Spleen (tissue), 11 donors: ENCODE data around the gene DDR1. TPM values are rescaled to one million over a fixed set of nuclear protein-coding genes. Genes with fewer than 3 reads are reported as not detected.
"Not testable (repeated sequence)": the region's sequence is repeated elsewhere in the genome, so short reads cannot be mapped to it uniquely, and the experiment has no call there.

Source experiments
- DNase-seq: peaks from one replicate; pipeline ENCODE4 v3.0.0-alpha.2; 2020
- H3K27ac ChIP-seq, 8 donors: fragments of 200-600 bp; sonication (generic) in 7 of 8; 1 replicate in 4 of 8; 2 replicates in 4 of 8; pipeline versions ENCODE4 v1.5.0 to v1.8.0; 2016 to 2021; ENCODE audit warnings: inconsistent platforms in 4 of 8, mild to moderate bottlenecking in 4 of 8, moderate library complexity in 1 of 8
- H3K27me3 ChIP-seq, 7 donors: fragments of 200-600 bp; sonication (generic) in 6 of 7; replicated peaks in 1 of 7; 1 replicate in 4 of 7; 2 replicates in 3 of 7; pipeline versions ENCODE4 v1.5.0 to v1.8.0; 2016 to 2021; ENCODE audit warnings: inconsistent platforms in 3 of 7, mild to moderate bottlenecking in 1 of 7
- H3K36me3 ChIP-seq, 6 donors: fragments of 200-600 bp; sonication (generic) in 5 of 6; 1 replicate in 4 of 6; 2 replicates in 2 of 6; pipeline versions ENCODE4 v1.5.0 to v1.8.0; 2016 to 2021; ENCODE audit warnings: inconsistent platforms in 2 of 6
- H3K4me1 ChIP-seq, 6 donors: fragments of 200-600 bp; sonication (generic) in 5 of 6; 1 replicate in 3 of 6; 2 replicates in 3 of 6; pipeline versions ENCODE4 v1.5.0 to v1.8.0; 2016 to 2021; ENCODE audit warnings: inconsistent platforms in 3 of 6
- H3K4me3 ChIP-seq, 8 donors: fragments of 200-600 bp; sonication (generic) in 7 of 8; 1 replicate in 4 of 8; 2 replicates in 4 of 8; pipeline versions ENCODE4 v1.5.0 to v1.8.0; 2016 to 2021; ENCODE audit warnings: inconsistent platforms in 4 of 8, mild to moderate bottlenecking in 4 of 8, moderate library complexity in 2 of 8
- H3K9me3 ChIP-seq, 8 donors: fragments of 200-600 bp; sonication (generic) in 7 of 8; 1 replicate in 4 of 8; 2 replicates in 4 of 8; pipeline versions ENCODE4 v1.5.0 to v1.8.0; 2016 to 2021; ENCODE audit warnings: inconsistent platforms in 4 of 8
- CTCF ChIP-seq, 11 experiments: fragments of 200-600 bp in 7 of 11; fragments of 450-650 bp in 4 of 11; sonication (generic) in 4 of 11; IDR thresholded peaks in 8 of 11; conservative IDR thresholded peaks in 3 of 11; 1 replicate in 7 of 11; 2 replicates in 4 of 11; pipeline versions ENCODE4 v1.4.0 to v1.8.0; 2016 to 2021; ENCODE audit warnings: antibody characterized with exemption in 11 of 11, inconsistent platforms in 4 of 11, mild to moderate bottlenecking in 1 of 11
- POLR2A ChIP-seq, 3 donors: fragments of 450-650 bp; IDR thresholded peaks; one replicate each; pipeline ENCODE4 v1.5.1; 2017; ENCODE audit warnings: antibody characterized with exemption in 3 of 3, mild to moderate bottlenecking in 1 of 3
- POLR2AphosphoS5 ChIP-seq, 3 donors: sonication (generic); formaldehyde crosslinking; IDR thresholded peaks; one replicate each; pipeline ENCODE4 v1.5.1; 2017; ENCODE audit warnings: antibody characterized with exemption in 3 of 3
- WGBS, 5 donors: extraction: QIAGEN DNeasy Blood & Tissue Kit in 3 of 5; methylation state at CpG; one replicate each; pipeline versions ENCODE4 v1.1.5 to v1.1.7; 2013 to 2018; 5-methylcytosine and 5-hydroxymethylcytosine counted together
- intact Hi-C: fragments of 100-400 bp; cut with DNase I; formaldehyde crosslinking; loops from one replicate; pipeline ENCODE4 v1.15.0; 2023; ENCODE audit warnings: low total_unique reads
- polyA plus RNA-seq, 3 donors: library from polyadenylated mRNA; stranded (reverse); fragments of 200-250 nt; gene quantifications; one replicate each; pipeline ENCODE4 v1.2.1, GENCODE V29; 2013
- total RNA-seq, 7 donors: library from RNA; depleted of rRNA in 3 of 7; stranded (reverse); fragments of >200 nt in 3 of 7; fragmentation: NEBNext Ultra II Directional in 4 of 7; extraction: Animal tissue kit (Norgen Biotek cat#: 25700) in 4 of 7; gene quantifications; one replicate each; pipeline versions ENCODE4 v1.1.0 to v1.2.1, GENCODE V29; 2016 to 2021
- donor health status: healthy with polysubstance abuse.
- donor health status: DM: no; HTN: no; CAD: no; lungs with moderate emphysema.
- donor health status: DM: no; HTN: no; CAD: no.
- donor health status: Bipolar disorder and iron deficiency.
- donor health status: healthy.
- donor health status: DM: no; HTN: no; CAD: no.
- donor health status: DM: yes; HTN: yes; CAD: no.

The DDR1 gene
- total and polyA plus RNA-seq, 10 donors: 5.0 to 37.1 (median 17.4) TPM

DNA sequence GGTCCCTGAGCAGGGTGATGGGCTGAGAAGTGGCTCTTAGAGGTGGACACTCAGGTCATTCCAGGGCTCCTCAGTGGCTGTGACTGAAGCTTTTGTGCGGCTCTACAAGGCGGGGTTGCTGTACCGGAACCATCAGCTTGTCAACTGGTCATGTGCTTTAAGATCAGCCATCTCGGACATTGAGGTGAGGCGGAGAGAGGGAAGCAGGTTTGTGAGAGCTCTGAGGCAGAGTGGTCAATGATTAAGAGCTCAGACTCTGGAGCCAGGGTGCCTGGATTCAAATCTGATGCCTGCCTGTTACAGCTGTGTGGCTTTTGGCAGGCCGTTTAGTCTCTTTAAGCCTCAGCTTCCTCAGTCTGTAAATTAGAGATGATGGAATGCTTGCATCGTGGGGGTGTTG lies 32.7 kb downstream of the DDR1 start:
- Histone ChIP-seq H3K27me3 (no peaks in the 10 kb centered on the region), H3K4me1 (peaks cover 18 to 43% (median 27%) of the 10 kb centered on the region in 6 donors), H3K4me3 (no peak overlapping the region), H3K36me3 (peaks cover 3 to 72% (median 52%) of the 10 kb centered on the region in 6 donors), H3K9me3 (no peaks in the 10 kb centered on the region), H3K27ac (no peak overlapping the region)
- DNase-seq: no peak
- intact Hi-C loops: loop anchor here (5.0 kb wide), 1 partner anchor 145 kb away; no protein-coding TSS in a partner anchor
- no peak for TF ChIP-seq CTCF (IDR thresholded peaks at IDR 0.05 in 8 of 11, conservative IDR thresholded peaks at IDR 0.05 in 3 of 11)
- no peak for TF ChIP-seq POLR2A (IDR thresholded peaks at IDR 0.05)
- no peak for TF ChIP-seq POLR2AphosphoS5 (IDR thresholded peaks at IDR 0.05)
- WGBS, 5 donors: 92 to 99% (median 94%) methylated on average over 7 of the region's 7 CpGs

GRCh38 chr6:30917487-30917886 lies 33.2 kb downstream of the DDR1 start:
- Histone ChIP-seq H3K36me3 (peaks cover 3 to 72% (median 52%) of the 10 kb centered on the region in 6 donors), H3K27ac (no peak overlapping the region), H3K27me3 (no peaks in the 10 kb centered on the region), H3K9me3 (no peaks in the 10 kb centered on the region), H3K4me1 (peaks cover 18 to 43% (median 27%) of the 10 kb centered on the region in 6 donors), H3K4me3 (no peak overlapping the region)
- intact Hi-C loops: loop anchor here (5.0 kb wide), 1 partner anchor 145 kb away; no protein-coding TSS in a partner anchor
- no peak for DNase-seq
- 92 to 94% (median 93%) methylated on average over 8 of the region's 8 CpGs for WGBS, 5 donors
- TF ChIP-seq POLR2A (IDR thresholded peaks at IDR 0.05) (no peak), CTCF (IDR thresholded peaks at IDR 0.05 in 8 of 11, conservative IDR thresholded peaks at IDR 0.05 in 3 of 11) (no peak), POLR2AphosphoS5 (IDR thresholded peaks at IDR 0.05) (no peak)

DNA sequence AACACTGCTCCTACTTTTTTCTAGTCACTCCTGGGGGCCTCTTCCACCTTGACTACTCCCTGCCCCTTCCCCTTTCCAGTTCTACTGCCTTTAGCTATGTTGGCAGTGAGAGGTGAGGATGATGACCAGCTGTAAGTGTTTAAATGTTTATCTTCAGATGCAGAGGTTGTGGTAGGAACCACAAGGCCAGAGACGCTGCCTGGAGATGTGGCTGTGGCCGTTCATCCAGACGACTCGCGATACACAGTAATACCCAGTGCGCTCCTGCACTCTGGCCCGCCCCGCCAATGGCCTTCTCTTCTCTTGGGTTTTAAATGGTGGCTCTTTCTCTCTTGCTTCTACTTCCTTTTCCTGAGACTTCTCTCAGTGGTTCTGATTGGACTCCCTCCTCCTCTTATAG lies 34.4 kb downstream of the DDR1 start:
- no peak for TF ChIP-seq CTCF (IDR thresholded peaks at IDR 0.05 in 8 of 11, conservative IDR thresholded peaks at IDR 0.05 in 3 of 11)
- TF ChIP-seq POLR2A (IDR thresholded peaks at IDR 0.05): no peak
- TF ChIP-seq POLR2AphosphoS5 (IDR thresholded peaks at IDR 0.05): no peak
- no peak for DNase-seq
- Histone ChIP-seq H3K36me3 (peaks cover 3 to 75% (median 64%) of the 10 kb centered on the region in 6 donors), H3K4me3 (no peak overlapping the region), H3K9me3 (no peaks in the 10 kb centered on the region), H3K27ac (no peak overlapping the region), H3K27me3 (no peaks in the 10 kb centered on the region), H3K4me1 (peaks cover 13 to 34% (median 22%) of the 10 kb centered on the region in 6 donors)
- intact Hi-C loops: loop anchor here (5.0 kb wide), 1 partner anchor 144 kb away; no protein-coding TSS in a partner anchor
- WGBS, 5 donors: 82 to 94% (median 87%) methylated on average over 8 of the region's 8 CpGs

DNA sequence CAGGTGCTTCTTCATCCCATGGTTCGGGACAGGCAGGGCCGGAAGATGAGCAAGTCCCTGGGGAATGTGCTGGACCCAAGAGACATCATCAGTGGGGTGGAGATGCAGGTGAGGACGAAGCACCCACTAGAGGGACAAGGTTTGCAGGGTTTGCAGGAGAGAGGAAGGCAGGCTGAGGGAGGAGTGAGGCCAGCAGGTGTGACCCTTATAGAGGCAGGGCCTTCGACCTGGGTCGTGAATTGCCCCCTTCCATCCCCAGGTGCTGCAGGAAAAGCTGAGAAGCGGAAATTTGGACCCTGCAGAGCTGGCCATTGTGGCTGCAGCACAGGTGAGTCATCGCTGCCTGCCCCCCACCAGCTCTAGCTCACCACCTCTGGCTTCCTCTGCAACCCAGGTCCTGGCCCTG lies 38.1 kb downstream of the DDR1 start:
- no peak for DNase-seq
- 84 to 91% (median 91%) methylated on average over 6 to 7 of the region's 7 CpGs for WGBS, 5 donors
- no peak for TF ChIP-seq CTCF (IDR thresholded peaks at IDR 0.05 in 8 of 11, conservative IDR thresholded peaks at IDR 0.05 in 3 of 11)
- TF ChIP-seq POLR2A (IDR thresholded peaks at IDR 0.05): no peak
- no peak for TF ChIP-seq POLR2AphosphoS5 (IDR thresholded peaks at IDR 0.05)

GRCh38 chr6:30924040-30924627 lies 39.8 kb downstream of the DDR1 start:
- H3K27ac ChIP-seq, DNase-seq, H3K27me3 ChIP-seq, intact Hi-C loops, H3K4me3 ChIP-seq, H3K4me1 ChIP-seq: not testable (repeated sequence)
- WGBS, 5 donors: 83 to 93% (median 85%) methylated on average over 9 of the region's 9 CpGs
- Histone ChIP-seq H3K9me3 (peaks cover 0 to 11% (median 9%) of the 10 kb centered on the region in 8 donors), H3K36me3 (peaks cover 3 to 87% (median 72%) of the 10 kb centered on the region in 6 donors)

More for the DNA sequence above, 38.1 kb downstream of the DDR1 start:
- intact Hi-C loops: no loop called here
- H3K27me3 ChIP-seq: no peaks in the 10 kb centered on the region
- H3K9me3 ChIP-seq: no peaks in the 10 kb centered on the region
- peaks cover 3 to 100% (median 88%) of the 10 kb centered on the region in 6 donors for H3K36me3 ChIP-seq
- H3K27ac ChIP-seq: no peak overlapping the region
- no peak overlapping the region for H3K4me3 ChIP-seq
- H3K4me1 ChIP-seq: peaks cover 0 to 2% (median 0%) of the 10 kb centered on the region in 6 donors
